Measurements from ENCODE around the gene NHEJ1.

- no peak for TF ChIP-seq POLR2A (IDR thresholded peaks at IDR 0.05)
- no peak for TF ChIP-seq CTCF (IDR thresholded peaks at IDR 0.05)
Measured at GRCh38 chr2:219049282-219049681, 111.3 kb downstream of the NHEJ1 start.
